Measurements from ENCODE around the gene SCN3A.

GRCh38 chr2:165068487-165068757, 135.4 kb downstream of the SCN3A start:
- TF ChIP-seq CTCF (optimal IDR thresholded peaks at IDR 0.05 in 1 of 3, IDR thresholded peaks at IDR 0.05 in 1 of 3, conservative IDR thresholded peaks at IDR 0.05 in 1 of 3; ENCODE audit: extremely low read depth in 1 of 3, insufficient read depth in 2 of 3, low read length in 3 of 3): no peak
- no peak for TF ChIP-seq EZH2 (IDR thresholded peaks at IDR 0.05; ENCODE audit: low read length)
